Stomach (tissue), 9 donors: Measurements from ENCODE around the gene AP5Z1. TPM values are rescaled to one million over a fixed set of nuclear protein-coding genes. Genes with fewer than 3 reads are reported as not detected.
"Not testable (repeated sequence)": the region's sequence is repeated elsewhere in the genome, so short reads cannot be mapped to it uniquely, and the experiment has no call there.

Experiments
- DNase-seq, 2 donors: peaks; one replicate each; pipeline versions ENCODE4 v3.0.0 to v3.0.0-alpha.2; 2013 to 2019
- H3K27ac ChIP-seq, 5 donors: fragments of 200-600 bp in 4 of 5; sonication (generic) in 4 of 5; one replicate each; pipeline ENCODE4 v1.5.1; 2013 to 2019; ENCODE audit warnings: mild to moderate bottlenecking in 1 of 5, moderate library complexity in 1 of 5
- H3K27me3 ChIP-seq, 3 donors: fragments of 200-600 bp; sonication (generic); one replicate each; pipeline ENCODE4 v1.5.1; 2017 to 2019; ENCODE audit warnings: mixed run types in 1 of 3
- H3K36me3 ChIP-seq, 4 donors: fragments of 200-600 bp; sonication (generic); 1 replicate in 3 of 4; 2 replicates in 1 of 4; pipeline ENCODE4 v1.5.1; 2016 to 2019
- H3K4me1 ChIP-seq, 4 donors: fragments of 200-600 bp; sonication (generic); one replicate each; pipeline ENCODE4 v1.5.1; 2016 to 2019
- H3K4me3 ChIP-seq, 4 donors: fragments of 200-600 bp; sonication (generic) in 3 of 4; one replicate each; pipeline ENCODE4 v1.5.1; 2016 to 2019; ENCODE audit warnings: mild to moderate bottlenecking in 1 of 4
- H3K9me3 ChIP-seq, 4 donors: fragments of 200-600 bp; sonication (generic); one replicate each; pipeline ENCODE4 v1.5.1; 2016 to 2019
- EP300 ChIP-seq: sonication (generic); formaldehyde crosslinking; IDR thresholded peaks from one replicate; pipeline ENCODE4 v1.6.1; 2017; ENCODE audit warnings: antibody characterized with exemption
- POLR2A ChIP-seq, 4 donors: fragments of 450-650 bp; IDR thresholded peaks; one replicate each; pipeline ENCODE4 v1.6.1; 2016; ENCODE audit warnings: antibody characterized with exemption in 4 of 4, control low read depth in 2 of 4, mild to moderate bottlenecking in 1 of 4, moderate library complexity in 1 of 4
- POLR2AphosphoS5 ChIP-seq, 3 donors: sonication (generic); formaldehyde crosslinking; IDR thresholded peaks; one replicate each; pipeline ENCODE4 v1.6.1; 2016; ENCODE audit warnings: antibody characterized with exemption in 3 of 3
- WGBS, 5 donors: extraction: QIAGEN DNeasy Blood & Tissue Kit in 3 of 5; methylation state at CpG; one replicate each; pipeline versions ENCODE4 v1.1.5 to v1.1.7; 2013 to 2018; 5-methylcytosine and 5-hydroxymethylcytosine counted together
- intact Hi-C: fragments of 100-400 bp; cut with DNase I; formaldehyde crosslinking; loops from one replicate; pipeline ENCODE4 v1.15.1; 2023; ENCODE audit warnings: low total_unique reads
- polyA plus RNA-seq, 3 donors: library from polyadenylated mRNA; stranded (reverse); fragments of 200-250 nt; gene quantifications; one replicate each; pipeline ENCODE4 v1.2.3, GENCODE V29; 2013
- total RNA-seq, 5 donors: library from RNA; depleted of rRNA; stranded (reverse); fragments of >200 nt; gene quantifications; one replicate each; pipeline versions ENCODE4 v1.1.0 to v1.2.3, GENCODE V29; 2014 to 2016
- TF ChIP-seq, protein P1 (sequence below), 7 experiments: fragments of 450-650 bp in 4 of 7; fragments of 200-600 bp in 3 of 7; sonication (generic) in 3 of 7; IDR thresholded peaks; one replicate each; pipeline ENCODE4 v1.5.1; 2016 to 2019; ENCODE audit warnings: antibody characterized with exemption in 7 of 7, control low read depth in 2 of 7, mild to moderate bottlenecking in 1 of 7
- donor health status: healthy with polysubstance abuse.
- donor health status: Bipolar disorder and iron deficiency.
- donor health status: healthy.

Gene AP5Z1
- total and polyA plus RNA-seq, 8 donors: 11.6 to 140 (median 42.3) TPM

DNA sequence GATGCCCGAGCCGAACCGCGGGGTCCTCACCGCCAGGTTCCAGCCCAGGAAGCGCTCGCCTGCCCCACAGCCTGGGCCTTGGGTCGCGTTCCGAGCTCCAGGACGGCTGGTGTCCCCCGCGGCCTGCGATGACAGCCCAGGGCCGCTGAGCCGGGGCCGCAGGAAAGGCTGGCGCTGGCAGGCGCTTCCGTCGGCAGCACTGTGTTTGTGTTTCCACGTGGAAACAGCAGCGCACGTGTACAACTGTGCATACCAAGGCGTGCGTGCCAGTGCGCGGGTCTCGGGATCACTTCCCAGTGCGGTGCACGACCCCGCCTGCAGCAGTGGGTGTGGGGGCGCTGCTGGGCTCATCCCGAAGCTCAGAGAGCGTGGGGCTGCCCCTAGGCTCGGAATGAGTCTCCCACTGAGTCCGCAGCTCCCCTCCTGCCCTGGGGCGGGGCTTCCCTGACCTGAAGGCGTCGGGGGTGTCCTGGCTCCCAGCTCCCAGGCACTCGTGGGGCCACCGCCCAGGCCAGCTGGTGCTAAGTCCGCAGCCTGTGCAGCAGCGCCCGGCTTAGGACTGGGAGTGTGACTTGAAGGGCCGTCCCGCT lies 17.2 kb downstream of the AP5Z1 start:
- no peaks in the 10 kb centered on the region for H3K27me3 ChIP-seq
- DNase-seq: peak in 1 of 2 donors; percentile 78
- peaks cover 38 to 54% (median 48%) of the 10 kb centered on the region in 4 donors for H3K36me3 ChIP-seq
- peak overlapping the region; percentile 35 to 53 (median 50) for H3K4me3 ChIP-seq
- peak overlapping the region in 3 of 5 donors; percentile 35 to 77 (median 42) for H3K27ac ChIP-seq
- WGBS, 5 donors: 35 to 55% (median 44%) methylated on average over 33 to 47 of the region's 47 CpGs; no CpG with 5 or more reads in 1 of the 5 donors
- no peaks in the 10 kb centered on the region for H3K9me3 ChIP-seq
- H3K4me1 ChIP-seq: peaks cover 5 to 20% (median 11%) of the 10 kb centered on the region in 4 donors
- intact Hi-C loops: no loop called here
- no peak for TF ChIP-seq POLR2A (IDR thresholded peaks at IDR 0.05)
- TF ChIP-seq, protein P1, sequence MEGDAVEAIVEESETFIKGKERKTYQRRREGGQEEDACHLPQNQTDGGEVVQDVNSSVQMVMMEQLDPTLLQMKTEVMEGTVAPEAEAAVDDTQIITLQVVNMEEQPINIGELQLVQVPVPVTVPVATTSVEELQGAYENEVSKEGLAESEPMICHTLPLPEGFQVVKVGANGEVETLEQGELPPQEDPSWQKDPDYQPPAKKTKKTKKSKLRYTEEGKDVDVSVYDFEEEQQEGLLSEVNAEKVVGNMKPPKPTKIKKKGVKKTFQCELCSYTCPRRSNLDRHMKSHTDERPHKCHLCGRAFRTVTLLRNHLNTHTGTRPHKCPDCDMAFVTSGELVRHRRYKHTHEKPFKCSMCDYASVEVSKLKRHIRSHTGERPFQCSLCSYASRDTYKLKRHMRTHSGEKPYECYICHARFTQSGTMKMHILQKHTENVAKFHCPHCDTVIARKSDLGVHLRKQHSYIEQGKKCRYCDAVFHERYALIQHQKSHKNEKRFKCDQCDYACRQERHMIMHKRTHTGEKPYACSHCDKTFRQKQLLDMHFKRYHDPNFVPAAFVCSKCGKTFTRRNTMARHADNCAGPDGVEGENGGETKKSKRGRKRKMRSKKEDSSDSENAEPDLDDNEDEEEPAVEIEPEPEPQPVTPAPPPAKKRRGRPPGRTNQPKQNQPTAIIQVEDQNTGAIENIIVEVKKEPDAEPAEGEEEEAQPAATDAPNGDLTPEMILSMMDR (IDR thresholded peaks at IDR 0.05): no peak
- TF ChIP-seq POLR2AphosphoS5 (IDR thresholded peaks at IDR 0.05): peak in 1 of 3 donors; percentile 10

DNA sequence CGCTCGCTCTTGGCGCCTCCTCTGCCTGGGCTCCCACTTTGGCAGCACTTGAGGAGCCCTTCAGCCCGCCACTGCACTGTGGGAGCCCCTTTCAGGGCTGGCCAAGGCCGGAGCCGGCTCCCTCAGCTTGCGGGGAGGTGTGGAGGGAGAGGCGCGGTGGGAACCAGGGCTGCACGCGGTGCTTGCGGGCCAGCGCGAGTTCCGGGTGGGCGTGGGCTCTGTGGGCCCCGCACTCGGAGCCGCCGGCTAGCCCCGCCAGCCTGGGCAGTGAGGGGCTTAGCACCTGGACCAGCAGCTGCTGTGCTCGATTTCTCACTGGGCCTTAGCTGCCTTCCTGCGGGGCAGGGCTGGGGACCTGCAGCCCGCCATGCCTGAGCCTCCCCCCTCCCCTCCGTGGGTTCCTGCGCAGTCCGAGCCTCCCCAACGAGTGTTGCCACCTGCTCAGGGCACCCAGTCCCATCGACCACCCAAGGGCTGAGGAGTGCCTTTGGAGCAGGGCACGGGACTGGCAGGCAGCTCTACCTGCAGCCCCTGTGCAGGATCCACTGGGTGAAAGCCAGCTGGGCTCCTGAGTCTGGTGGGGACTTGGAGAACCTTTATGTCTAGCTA lies 18.1 kb downstream of the AP5Z1 start:
- DNase-seq, intact Hi-C loops, H3K4me3 ChIP-seq, H3K9me3 ChIP-seq, H3K27ac ChIP-seq, H3K27me3 ChIP-seq: not testable (repeated sequence)
- peaks cover 30 to 45% (median 39%) of the 10 kb centered on the region in 4 donors for H3K36me3 ChIP-seq
- WGBS, 5 donors: 92 to 97% (median 94%) methylated on average over 10 to 30 of the region's 30 CpGs
- peaks cover 5 to 25% (median 14%) of the 10 kb centered on the region in 4 donors for H3K4me1 ChIP-seq

DNA sequence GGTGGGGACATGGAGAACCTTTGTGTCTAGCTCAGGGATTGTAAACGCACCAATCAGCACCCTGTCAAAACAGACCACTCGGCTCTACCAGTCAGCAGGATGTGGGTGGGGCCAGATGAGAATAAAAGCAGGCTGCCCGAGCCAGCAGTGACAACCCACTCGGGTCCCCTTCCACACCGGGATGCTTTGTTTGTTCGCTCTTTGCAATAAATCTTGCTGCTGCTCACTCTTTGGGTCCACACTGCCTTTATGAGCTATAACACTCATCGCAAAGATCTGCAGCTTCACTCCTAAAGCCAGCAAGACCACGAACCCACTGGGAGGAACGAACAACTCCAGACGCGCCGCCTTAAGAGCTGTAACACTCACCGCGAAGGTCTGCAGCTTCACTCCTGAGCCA lies 18.7 kb downstream of the AP5Z1 start:
- H3K27ac ChIP-seq, H3K4me3 ChIP-seq, H3K27me3 ChIP-seq, DNase-seq, H3K9me3 ChIP-seq, intact Hi-C loops: not testable (repeated sequence)
- WGBS, 5 donors: 76 to 85% (median 80%) methylated on average over 10 to 14 of the region's 14 CpGs
- H3K36me3 ChIP-seq: peaks cover 23 to 38% (median 32%) of the 10 kb centered on the region in 4 donors
- peaks cover 5 to 27% (median 14%) of the 10 kb centered on the region in 4 donors for H3K4me1 ChIP-seq

DNA sequence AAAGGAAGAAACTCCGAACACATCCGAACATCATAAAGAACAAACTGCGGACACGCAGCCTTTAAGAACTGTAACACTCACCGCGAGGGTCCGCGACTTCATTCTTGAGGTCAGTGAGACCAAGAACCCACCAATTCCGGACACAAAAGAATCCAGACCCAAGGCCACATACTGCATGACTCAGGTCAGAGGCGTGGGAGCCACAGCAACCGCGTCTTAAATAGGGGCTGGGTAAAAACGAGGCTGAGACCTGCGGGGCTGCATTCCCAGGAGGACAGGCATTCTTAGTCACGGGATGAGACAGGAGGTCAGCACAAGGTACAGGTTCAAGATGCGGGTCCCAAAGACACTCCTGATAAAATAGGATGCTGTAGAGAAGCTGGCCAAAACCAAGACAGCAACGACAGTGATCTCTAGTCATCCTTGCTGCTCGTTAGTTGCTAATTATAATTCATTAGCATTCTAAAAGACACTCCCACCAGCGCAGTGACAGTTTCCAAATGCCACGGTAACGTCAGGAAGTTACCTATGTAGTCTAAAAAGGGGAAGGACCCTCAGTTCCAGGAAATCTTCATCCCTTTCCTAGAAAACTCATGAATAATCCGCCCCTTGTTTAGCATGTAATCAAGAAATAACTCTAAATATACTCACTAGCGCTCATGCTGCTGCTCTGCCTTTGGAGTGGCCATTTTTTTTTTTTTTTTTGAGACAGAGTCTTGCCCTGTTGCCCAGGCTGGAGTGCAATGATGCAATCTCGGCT lies 19.3 kb downstream of the AP5Z1 start:
- peaks cover 5 to 27% (median 14%) of the 10 kb centered on the region in 4 donors for H3K4me1 ChIP-seq
- no peak for TF ChIP-seq POLR2AphosphoS5 (IDR thresholded peaks at IDR 0.05)
- no peak overlapping the region for H3K4me3 ChIP-seq
- no peak for DNase-seq
- intact Hi-C loops: no loop called here
- peaks cover 17 to 32% (median 26%) of the 10 kb centered on the region in 4 donors for H3K36me3 ChIP-seq
- H3K9me3 ChIP-seq: no peaks in the 10 kb centered on the region
- WGBS, 5 donors: 85 to 90% (median 87%) methylated on average over 24 of the region's 24 CpGs
- no peaks in the 10 kb centered on the region for H3K27me3 ChIP-seq
- no peak overlapping the region for H3K27ac ChIP-seq

DNA sequence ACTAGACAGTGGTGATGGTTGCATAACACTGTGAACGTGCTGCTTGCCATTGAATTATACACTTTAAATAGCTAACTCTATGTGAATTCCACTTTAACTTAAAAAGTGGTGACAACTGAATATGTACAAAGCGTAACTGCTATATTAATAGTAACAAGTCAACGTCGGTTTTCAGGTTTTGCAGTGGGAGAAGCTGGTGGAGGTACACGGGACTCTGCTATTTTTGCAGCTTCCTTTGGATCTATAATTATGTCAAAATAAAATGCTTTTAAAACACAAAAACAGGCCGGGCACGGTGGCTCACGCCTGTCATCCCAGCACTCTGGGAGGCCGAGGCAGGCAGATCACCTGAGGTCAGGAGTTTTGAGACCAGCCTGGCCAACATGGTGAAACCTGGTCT lies 21.0 kb downstream of the AP5Z1 start:
- intact Hi-C loops: no loop called here
- no peak for DNase-seq
- peaks cover under 1 to 15% (median 10%) of the 10 kb centered on the region in 4 donors for H3K36me3 ChIP-seq
- H3K27ac ChIP-seq: no peak overlapping the region
- H3K9me3 ChIP-seq: no peaks in the 10 kb centered on the region
- H3K4me3 ChIP-seq: no peak overlapping the region
- no peaks in the 10 kb centered on the region for H3K27me3 ChIP-seq
- H3K4me1 ChIP-seq: peaks cover 5 to 27% (median 14%) of the 10 kb centered on the region in 4 donors
- WGBS, 5 donors: 81 to 88% (median 84%) methylated on average over 9 of the region's 9 CpGs
- TF ChIP-seq EP300 (no peak), POLR2A (IDR thresholded peaks at IDR 0.05) (no peak), POLR2AphosphoS5 (IDR thresholded peaks at IDR 0.05) (no peak)
- TF ChIP-seq, protein P1 (IDR thresholded peaks at IDR 0.05): no peak
